AG04449 (cell line): Measurements from ENCODE around the gene SLC38A9.

Source experiments
- CTCF ChIA-PET: fragments of 350-600 bp; formaldehyde crosslinking; extraction: SDS; loops from one replicate; lab custom pipeline; 2021; ENCODE audit warnings: antibody characterized with exemption; lab: Yijun Ruan, JAX
- POLR2A ChIA-PET: fragments of 400-600, 350-600 bp; formaldehyde crosslinking; extraction: SDS; loops from one replicate; lab custom pipeline; 2020; ENCODE audit warnings: antibody characterized with exemption, inconsistent platforms; lab: Yijun Ruan, JAX
- DNase-seq: peaks from one replicate; pipeline ENCODE4 v3.0.0-alpha.2; 2010; ENCODE audit warnings: low read depth, low spot score
- H3K4me3 ChIP-seq: 2 replicates; pipeline ENCODE4 v1.5.1; 2011; ENCODE audit warnings: low read depth, mild to moderate bottlenecking, control low read depth, low read length
- TF ChIP-seq, protein P1 (sequence below): IDR thresholded peaks from one replicate; pipeline ENCODE4 v1.5.1; 2011; ENCODE audit warnings: mild to moderate bottlenecking, moderate library complexity, low read length, control low read depth, inconsistent platforms; ENCODE audit not compliant: insufficient read depth; ENCODE audit errors: missing control alignments

Gene SLC38A9

DNA sequence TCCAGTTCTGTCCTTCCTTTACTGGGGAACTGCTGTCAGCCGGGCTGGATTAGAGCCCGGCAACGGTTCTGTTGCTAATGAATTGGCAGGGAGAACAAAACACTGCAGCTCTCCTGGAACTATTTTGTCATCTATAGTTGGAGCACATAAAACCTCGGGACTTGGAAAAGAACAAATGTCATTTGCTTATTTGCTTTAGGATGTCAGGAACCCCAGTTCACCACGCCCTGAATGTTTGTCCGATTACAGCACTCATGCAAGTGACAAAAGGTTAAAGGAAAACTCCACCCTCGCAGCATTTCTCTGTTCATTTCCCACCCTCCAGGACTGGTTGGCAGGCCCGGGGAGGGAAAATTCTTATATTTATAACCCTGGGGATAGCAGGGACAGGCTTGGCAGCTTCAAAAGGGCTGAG, 110.9 kb downstream of the SLC38A9 start:
- H3K4me3 ChIP-seq: no peak overlapping the region; the same call in 1 of the 2 replicates
- CTCF ChIA-PET: interaction anchor here (0.8 to 1.3 kb wide), 2 partner anchors 41 to 256 kb away, joined by 3 read pairs; no protein-coding TSS in a partner anchor
- no peak for DNase-seq
- TF ChIP-seq, protein P1, sequence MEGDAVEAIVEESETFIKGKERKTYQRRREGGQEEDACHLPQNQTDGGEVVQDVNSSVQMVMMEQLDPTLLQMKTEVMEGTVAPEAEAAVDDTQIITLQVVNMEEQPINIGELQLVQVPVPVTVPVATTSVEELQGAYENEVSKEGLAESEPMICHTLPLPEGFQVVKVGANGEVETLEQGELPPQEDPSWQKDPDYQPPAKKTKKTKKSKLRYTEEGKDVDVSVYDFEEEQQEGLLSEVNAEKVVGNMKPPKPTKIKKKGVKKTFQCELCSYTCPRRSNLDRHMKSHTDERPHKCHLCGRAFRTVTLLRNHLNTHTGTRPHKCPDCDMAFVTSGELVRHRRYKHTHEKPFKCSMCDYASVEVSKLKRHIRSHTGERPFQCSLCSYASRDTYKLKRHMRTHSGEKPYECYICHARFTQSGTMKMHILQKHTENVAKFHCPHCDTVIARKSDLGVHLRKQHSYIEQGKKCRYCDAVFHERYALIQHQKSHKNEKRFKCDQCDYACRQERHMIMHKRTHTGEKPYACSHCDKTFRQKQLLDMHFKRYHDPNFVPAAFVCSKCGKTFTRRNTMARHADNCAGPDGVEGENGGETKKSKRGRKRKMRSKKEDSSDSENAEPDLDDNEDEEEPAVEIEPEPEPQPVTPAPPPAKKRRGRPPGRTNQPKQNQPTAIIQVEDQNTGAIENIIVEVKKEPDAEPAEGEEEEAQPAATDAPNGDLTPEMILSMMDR: no peak
- POLR2A ChIA-PET: no interaction called here

DNA sequence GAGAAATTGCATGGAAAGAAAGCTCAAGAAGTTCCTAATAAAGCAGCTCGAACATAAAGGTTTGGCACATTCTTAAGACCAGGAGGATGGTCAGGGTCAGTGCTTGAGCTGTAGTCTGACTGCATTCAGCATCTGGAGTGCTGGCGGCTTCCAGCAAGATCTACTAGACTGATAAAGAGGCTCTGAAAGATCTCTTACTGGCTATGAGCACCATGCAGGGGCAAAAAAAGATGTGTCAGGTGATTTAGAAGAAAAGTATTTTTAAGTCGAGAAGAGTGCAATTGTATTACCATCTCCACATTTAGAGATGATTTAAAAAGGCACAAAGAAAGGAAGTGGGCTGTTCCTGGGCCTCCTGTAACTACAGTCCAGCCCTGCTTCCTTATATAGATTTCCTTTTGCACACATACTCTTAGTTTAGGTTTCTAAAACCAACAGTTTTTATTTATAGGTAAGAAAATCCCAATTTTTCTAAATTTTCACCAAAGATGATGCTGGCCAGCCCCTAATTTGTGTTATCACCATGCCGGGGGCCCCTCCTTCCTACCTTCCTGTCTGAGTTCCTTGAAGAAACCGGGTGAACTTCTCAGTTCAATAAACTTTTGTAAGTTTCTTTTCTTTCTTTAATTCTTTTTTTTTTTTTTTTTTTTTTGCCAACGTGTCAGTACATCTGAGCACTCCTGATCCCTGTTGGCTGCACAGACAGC, 111.5 kb downstream of the SLC38A9 start:
- ChIA-PET CTCF (interaction anchor here (0.8 to 1.3 kb wide), 2 partner anchors 40 to 255 kb away, joined by 3 read pairs; no protein-coding TSS in a partner anchor), POLR2A (interaction anchor here (0.6 kb wide), 1 partner anchor 161 kb away, joined by 3 read pairs; no protein-coding TSS in a partner anchor)
- H3K4me3 ChIP-seq: no peak overlapping the region
- TF ChIP-seq, protein P1: no peak
- no peak for DNase-seq

DNA sequence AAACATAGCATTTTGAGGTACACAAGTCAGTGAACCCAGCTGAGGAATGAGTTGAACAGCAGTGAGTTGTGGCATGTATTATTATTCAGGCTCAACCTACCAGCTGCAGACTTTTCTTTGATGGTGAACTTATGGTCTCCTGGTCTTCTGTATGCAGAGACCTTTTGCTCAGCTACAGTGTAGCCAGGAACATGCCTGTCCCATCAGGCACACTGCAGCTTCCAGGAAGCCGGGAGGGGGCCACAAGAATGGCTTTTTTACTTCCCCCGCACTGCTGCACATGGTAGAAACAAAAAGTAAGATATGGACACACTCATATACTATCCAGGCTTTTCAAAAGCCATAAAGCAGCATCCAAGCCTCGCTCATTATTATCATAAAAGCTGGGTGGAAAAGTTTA, 112.0 kb downstream of the SLC38A9 start:
- CTCF ChIA-PET: interaction anchor here (0.8 kb wide), 1 partner anchor 255 kb away, joined by 3 read pairs; no protein-coding TSS in a partner anchor
- H3K4me3 ChIP-seq: no peak overlapping the region
- DNase-seq: no peak
- TF ChIP-seq, protein P1: no peak
- POLR2A ChIA-PET: interaction anchor here (0.6 kb wide), 1 partner anchor 161 kb away, joined by 3 read pairs; no protein-coding TSS in a partner anchor

DNA sequence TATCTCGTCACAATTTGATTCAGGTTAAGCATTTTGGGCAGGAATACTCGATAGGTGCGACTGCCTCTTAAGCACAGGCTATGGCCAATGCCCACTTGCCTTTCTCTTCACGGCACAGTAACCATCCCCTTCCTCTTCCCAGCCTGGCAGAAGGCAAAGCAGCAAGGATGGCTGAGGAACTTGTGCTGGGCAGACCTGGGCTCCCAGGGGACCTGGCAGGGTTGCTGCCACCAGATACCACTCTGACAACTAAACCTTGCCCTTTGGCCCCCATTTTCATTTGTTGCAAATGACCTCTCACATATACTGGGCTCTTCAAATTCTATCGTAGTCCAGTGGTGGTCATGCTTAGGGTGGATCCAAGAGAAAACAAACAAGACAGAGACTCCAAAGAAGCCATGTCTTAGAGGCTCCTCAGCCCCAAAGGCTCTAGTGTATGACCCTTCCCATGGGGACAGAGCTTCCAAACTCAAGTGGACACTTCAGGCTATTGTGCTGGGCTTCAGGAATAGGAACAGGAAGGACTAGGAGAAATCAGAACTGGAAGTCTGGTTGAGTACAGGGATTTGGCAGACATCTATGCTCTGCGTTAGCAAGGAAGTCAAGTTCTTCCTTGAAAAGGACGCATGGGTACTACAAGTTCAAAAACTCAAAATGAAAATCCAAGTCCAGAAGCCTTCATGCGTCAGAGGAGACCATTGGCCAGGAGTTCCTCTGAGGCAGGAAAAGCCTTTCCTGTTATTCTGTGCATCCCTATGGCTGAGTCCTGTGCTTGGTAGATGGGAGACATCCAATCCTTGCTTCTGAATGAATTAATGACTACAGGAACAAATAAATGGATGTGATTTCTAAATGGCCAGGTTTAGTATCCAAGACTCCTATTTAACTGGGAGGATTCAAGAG, 112.7 kb downstream of the SLC38A9 start:
- POLR2A ChIA-PET: no interaction called here

DNA sequence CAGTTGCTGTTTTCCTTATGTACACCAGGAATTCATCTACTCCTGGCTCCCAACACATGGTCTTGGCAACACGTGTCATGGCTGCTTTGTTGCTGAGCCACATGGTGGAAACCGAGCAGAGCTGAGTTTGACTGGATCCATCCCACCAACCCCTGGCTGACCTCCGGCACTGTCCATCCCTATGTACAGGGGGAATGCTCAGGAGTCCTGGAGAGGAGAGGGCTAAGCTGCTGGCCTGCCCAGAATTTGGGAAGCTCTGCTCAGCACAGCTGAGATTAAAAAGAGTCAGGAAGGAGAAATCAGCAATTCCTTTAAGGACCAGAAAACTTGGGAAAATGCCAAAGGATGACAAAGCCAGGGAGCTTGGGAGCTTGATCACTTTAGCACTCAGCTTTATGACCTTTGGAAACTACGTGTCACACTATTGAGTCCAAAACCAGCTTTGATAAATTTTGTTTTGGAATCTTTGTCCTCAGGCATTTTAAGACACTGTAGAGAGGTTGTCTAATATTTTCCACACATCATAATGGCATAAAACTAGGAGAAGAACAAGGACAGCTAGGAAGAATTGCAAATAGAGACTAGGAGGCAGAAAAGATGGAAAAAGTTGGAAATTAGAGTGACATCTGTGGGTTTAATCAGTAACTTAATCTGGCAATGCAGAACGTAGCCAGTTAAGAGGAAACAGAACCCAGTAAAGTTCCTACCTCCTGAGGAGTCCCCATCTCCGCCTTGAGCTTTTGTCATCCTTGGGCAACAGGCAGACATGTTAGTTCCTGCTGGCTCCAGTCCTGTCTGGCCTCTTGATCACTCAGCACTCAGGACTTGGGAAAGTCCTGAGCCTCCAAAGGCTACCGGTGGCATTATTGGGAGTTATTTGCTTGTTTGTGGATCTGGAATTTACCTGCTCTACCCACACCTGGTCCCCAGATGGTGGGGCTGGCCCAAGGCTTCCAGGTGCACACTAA, 114.8 kb downstream of the SLC38A9 start:
- no peak for DNase-seq
- TF ChIP-seq, protein P1: no peak
- CTCF ChIA-PET: interaction anchor here (0.9 to 1.1 kb wide), 2 partner anchors 13 to 18 kb away, joined by 3 read pairs; no protein-coding TSS in a partner anchor
- POLR2A ChIA-PET: interaction anchor here (0.8 kb wide), 1 partner anchor 63 kb away, joined by 3 read pairs; the partner anchor contains the start of gene PLPP1
- H3K4me3 ChIP-seq: no peak overlapping the region

More for the DNA sequence above, 112.7 kb downstream of the SLC38A9 start:
- DNase-seq: no peak
- CTCF ChIA-PET: no interaction called here
- H3K4me3 ChIP-seq: no peak overlapping the region
- TF ChIP-seq, protein P1: no peak
